HG03571 (cell line): Measurements from ENCODE around the gene SYT11.
"Not testable (repeated sequence)": the region's sequence is repeated elsewhere in the genome, so short reads cannot be mapped to it uniquely, and the experiment has no call there.

ENCODE experiments used
- ATAC-seq: cut with Tn5 transposase; IDR thresholded peaks from one replicate; pipeline ENCODE4 v1.9.1; 2021; ENCODE audit not compliant: unreplicated experiment

The SYT11 gene

GRCh38 chr1:155859234-155859829, at the start of gene SYT11:
TSS of gene SYT11 (plus strand) at chr1:155859567. CDS start at chr1:155859762, 195 bp downstream.
- ATAC-seq = peak; percentile 56

GRCh38 chr1:155812878-155813277, 46.5 kb upstream of the SYT11 start:
- no peak for ATAC-seq

- ATAC-seq = no peak
Measured at GRCh38 chr1:155813672-155814071, 45.7 kb upstream of the SYT11 start.

- no peak for ATAC-seq
Measured at GRCh38 chr1:155816351-155816750, 43.0 kb upstream of the SYT11 start.

- ATAC-seq = no peak
Measured at GRCh38 chr1:155827450-155827849, 31.9 kb upstream of the SYT11 start.

GRCh38 chr1:155831279-155831976, 27.9 kb upstream of the SYT11 start:
- ATAC-seq = no peak

- no peak for ATAC-seq
Measured at GRCh38 chr1:155833665-155834295, 25.6 kb upstream of the SYT11 start.

GRCh38 chr1:155834296-155834926, 25.0 kb upstream of the SYT11 start:
- no peak for ATAC-seq

- not testable (repeated sequence) for ATAC-seq
Measured at GRCh38 chr1:155834927-155835399, 24.4 kb upstream of the SYT11 start.

GRCh38 chr1:155835548-155835947, 23.8 kb upstream of the SYT11 start:
- ATAC-seq = no peak

GRCh38 chr1:155840386-155840785, 19.0 kb upstream of the SYT11 start:
- ATAC-seq = no peak

- no peak for ATAC-seq
Measured at GRCh38 chr1:155844860-155845421, 14.4 kb upstream of the SYT11 start.

- ATAC-seq = no peak
Measured at GRCh38 chr1:155847823-155848529, 11.4 kb upstream of the SYT11 start.

GRCh38 chr1:155850345-155850744, 9.0 kb upstream of the SYT11 start:
- ATAC-seq = no peak

GRCh38 chr1:155856257-155856974, 3.0 kb upstream of the SYT11 start:
- ATAC-seq = no peak

GRCh38 chr1:155856975-155857930, 2.1 kb upstream of the SYT11 start, which contains the start of gene GON4L:
TSS of gene GON4L (minus strand) at chr1:155857214. CDS start at chr1:155853780, 3,434 bp downstream.
- peak; percentile 45 for ATAC-seq

GRCh38 chr1:155858800-155859233, 550 bp upstream of the SYT11 start:
- no peak for ATAC-seq
